Stimulated activated CD8-positive, alpha-beta memory T cell treated with anti-CD3 and anti-CD28 coated beads, Interleukin-15, amount 100 ng/mL, for 4 hours (primary cell): ENCODE data around the gene KRT8.

Source experiments
- DNase-seq, 2 donors: peaks; one replicate each; pipeline ENCODE4 v3.0.0-alpha.2; 2020; ENCODE audit warnings: low read depth in 2 of 2

Gene KRT8

DNA sequence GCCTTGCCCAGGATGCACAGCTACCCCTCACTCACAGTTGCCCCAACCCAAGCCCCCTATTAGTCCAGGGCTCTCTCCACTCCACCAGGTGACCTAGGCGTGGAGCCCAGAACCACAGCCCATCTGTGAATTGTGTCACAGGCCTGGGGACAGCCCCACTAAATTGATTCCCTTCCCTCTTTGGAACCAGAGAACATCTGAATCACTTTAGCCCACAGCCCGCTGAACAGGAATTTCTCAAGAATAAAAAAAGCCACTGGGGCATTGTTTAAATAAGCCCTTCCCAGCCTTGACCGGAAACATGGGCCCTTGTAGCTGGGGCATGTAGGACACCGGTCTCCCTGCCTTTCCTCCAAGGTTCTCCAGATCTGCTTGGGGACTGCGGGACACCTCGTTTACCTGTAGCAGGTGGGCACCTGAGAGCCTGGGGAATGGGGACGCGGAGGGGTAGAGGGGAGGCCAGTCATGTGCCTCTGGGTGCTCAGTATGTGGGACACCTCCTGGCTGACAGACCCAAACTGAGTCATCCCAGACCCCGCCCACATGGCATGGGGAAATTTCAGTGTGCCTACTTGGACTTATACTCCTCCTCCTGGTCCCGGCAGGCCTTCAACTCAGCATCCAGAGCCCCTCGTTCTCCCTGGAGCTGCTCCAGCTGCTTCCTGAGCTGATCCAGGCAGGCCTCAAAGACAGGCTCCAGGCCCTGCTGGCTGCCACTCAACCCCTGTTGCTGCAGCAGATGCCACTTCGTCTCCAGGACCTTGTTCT lies 57.4 kb downstream of the KRT8 start:
- DNase-seq: no peak
